ENCODE results near the gene BRSK2. TPM values are rescaled to one million over a fixed set of nuclear protein-coding genes. Genes with fewer than 3 reads are reported as not detected.
"Not testable (repeated sequence)": the region's sequence is repeated elsewhere in the genome, so short reads cannot be mapped to it uniquely, and the experiment has no call there.

BRSK2 gene
- total RNA-seq, 1 experiment from 2014 or later: 32.2 TPM

GRCh38 chr11:1422981-1423380 lies 33.2 kb downstream of the BRSK2 start:
- Histone ChIP-seq H3K9me3 (ENCODE audit: control insufficient read depth, insufficient read depth, low read depth, low read length) (peaks cover 8% of the 10 kb centered on the region), H3K4me3 (ENCODE audit: low read depth in 2 of 2, low read length in 2 of 2) (no peak overlapping the region), H3K4me1 (ENCODE audit: control insufficient read depth, insufficient read depth, low read length) (peaks cover 23% of the 10 kb centered on the region), H3K27me3 (ENCODE audit: control insufficient read depth, insufficient read depth, low read length) (no peaks in the 10 kb centered on the region), H3K36me3 (ENCODE audit: control insufficient read depth, insufficient read depth, low read length) (no peaks in the 10 kb centered on the region), H3K27ac (ENCODE audit: low read length) (no peak overlapping the region)
- CTCF ChIA-PET: interaction anchor here (1.2 kb wide), 1 partner anchor 11 kb away, joined by 4 read pairs; no protein-coding TSS in a partner anchor
- DNase-seq (ENCODE audit: low read depth, low spot score) (no peak), ATAC-seq (peak; percentile 21)
- intact Hi-C loops (cut with micrococcal nuclease; ENCODE audit: unreplicated experiment): no loop called here
- in situ Hi-C loops (cut with HindIII; ENCODE audit: low pct_unique_long_range_greater_than_20kb, low sequenced_read_pairs): no loop called here
- TF ChIP-seq, protein P1, sequence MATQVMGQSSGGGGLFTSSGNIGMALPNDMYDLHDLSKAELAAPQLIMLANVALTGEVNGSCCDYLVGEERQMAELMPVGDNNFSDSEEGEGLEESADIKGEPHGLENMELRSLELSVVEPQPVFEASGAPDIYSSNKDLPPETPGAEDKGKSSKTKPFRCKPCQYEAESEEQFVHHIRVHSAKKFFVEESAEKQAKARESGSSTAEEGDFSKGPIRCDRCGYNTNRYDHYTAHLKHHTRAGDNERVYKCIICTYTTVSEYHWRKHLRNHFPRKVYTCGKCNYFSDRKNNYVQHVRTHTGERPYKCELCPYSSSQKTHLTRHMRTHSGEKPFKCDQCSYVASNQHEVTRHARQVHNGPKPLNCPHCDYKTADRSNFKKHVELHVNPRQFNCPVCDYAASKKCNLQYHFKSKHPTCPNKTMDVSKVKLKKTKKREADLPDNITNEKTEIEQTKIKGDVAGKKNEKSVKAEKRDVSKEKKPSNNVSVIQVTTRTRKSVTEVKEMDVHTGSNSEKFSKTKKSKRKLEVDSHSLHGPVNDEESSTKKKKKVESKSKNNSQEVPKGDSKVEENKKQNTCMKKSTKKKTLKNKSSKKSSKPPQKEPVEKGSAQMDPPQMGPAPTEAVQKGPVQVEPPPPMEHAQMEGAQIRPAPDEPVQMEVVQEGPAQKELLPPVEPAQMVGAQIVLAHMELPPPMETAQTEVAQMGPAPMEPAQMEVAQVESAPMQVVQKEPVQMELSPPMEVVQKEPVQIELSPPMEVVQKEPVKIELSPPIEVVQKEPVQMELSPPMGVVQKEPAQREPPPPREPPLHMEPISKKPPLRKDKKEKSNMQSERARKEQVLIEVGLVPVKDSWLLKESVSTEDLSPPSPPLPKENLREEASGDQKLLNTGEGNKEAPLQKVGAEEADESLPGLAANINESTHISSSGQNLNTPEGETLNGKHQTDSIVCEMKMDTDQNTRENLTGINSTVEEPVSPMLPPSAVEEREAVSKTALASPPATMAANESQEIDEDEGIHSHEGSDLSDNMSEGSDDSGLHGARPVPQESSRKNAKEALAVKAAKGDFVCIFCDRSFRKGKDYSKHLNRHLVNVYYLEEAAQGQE (IDR thresholded peaks at IDR 0.05; ENCODE audit: insufficient read depth in 1 of 2, low read depth in 2 of 2, low read length in 1 of 2): no peak
- no peak for TF ChIP-seq CTCF (IDR thresholded peaks at IDR 0.05)
- TF ChIP-seq POLR2AphosphoS5 (IDR thresholded peaks at IDR 0.05; ENCODE audit: low read depth, low read length): no peak
- no peak for TF ChIP-seq TCF7L2 (IDR thresholded peaks at IDR 0.05; ENCODE audit: low read depth, low read length)
- no peak for TF ChIP-seq SIN3A (IDR thresholded peaks at IDR 0.05; ENCODE audit: borderline replicate concordance, insufficient read depth, low read depth, low read length)
- no TSS peak for BruUV-seq (replicated peaks)
- POLR2A ChIA-PET: no interaction called here

- H3K4me1 ChIP-seq (ENCODE audit: control insufficient read depth, insufficient read depth, low read length): peaks cover 23% of the 10 kb centered on the region
- DNase-seq (ENCODE audit: low read depth, low spot score); H3K36me3 ChIP-seq (ENCODE audit: control insufficient read depth, insufficient read depth, low read length); BruUV-seq (replicated peaks); H3K27ac ChIP-seq (ENCODE audit: low read length); H3K4me3 ChIP-seq (ENCODE audit: low read depth in 2 of 2, low read length in 2 of 2); in situ Hi-C loops (cut with HindIII; ENCODE audit: low pct_unique_long_range_greater_than_20kb, low sequenced_read_pairs); H3K9me3 ChIP-seq (ENCODE audit: control insufficient read depth, insufficient read depth, low read depth, low read length); intact Hi-C loops (cut with micrococcal nuclease; ENCODE audit: unreplicated experiment); H3K27me3 ChIP-seq (ENCODE audit: control insufficient read depth, insufficient read depth, low read length); POLR2A ChIA-PET: not testable (repeated sequence)
- CTCF ChIA-PET: interaction anchor here (0.6 to 1.2 kb wide), 2 partner anchors 10 to 559 kb away, joined by 3 to 4 read pairs; no protein-coding TSS in a partner anchor
- ATAC-seq: peak; percentile 47
Measured at GRCh38 chr11:1423406-1423805, 33.7 kb downstream of the BRSK2 start.

- H3K4me1 ChIP-seq (ENCODE audit: control insufficient read depth, insufficient read depth, low read length): peaks cover 23% of the 10 kb centered on the region
- H3K27ac ChIP-seq (ENCODE audit: low read length): no peak overlapping the region
- ChIA-PET CTCF (no interaction called here), POLR2A (no interaction called here)
- intact Hi-C loops (cut with micrococcal nuclease; ENCODE audit: unreplicated experiment): no loop called here
- no peaks in the 10 kb centered on the region for H3K27me3 ChIP-seq (ENCODE audit: control insufficient read depth, insufficient read depth, low read length)
- no peaks in the 10 kb centered on the region for H3K36me3 ChIP-seq (ENCODE audit: control insufficient read depth, insufficient read depth, low read length)
- ATAC-seq (no peak), DNase-seq (ENCODE audit: low read depth, low spot score) (no peak)
- in situ Hi-C loops (cut with HindIII; ENCODE audit: low pct_unique_long_range_greater_than_20kb, low sequenced_read_pairs): no loop called here
- no TSS peak for BruUV-seq (replicated peaks)
- H3K4me3 ChIP-seq (ENCODE audit: low read depth in 2 of 2, low read length in 2 of 2): no peak overlapping the region
- H3K9me3 ChIP-seq (ENCODE audit: control insufficient read depth, insufficient read depth, low read depth, low read length): no peaks in the 10 kb centered on the region
- TF ChIP-seq POLR2AphosphoS5 (IDR thresholded peaks at IDR 0.05; ENCODE audit: low read depth, low read length) (no peak), TCF7L2 (IDR thresholded peaks at IDR 0.05; ENCODE audit: low read depth, low read length) (no peak), SIN3A (IDR thresholded peaks at IDR 0.05; ENCODE audit: borderline replicate concordance, insufficient read depth, low read depth, low read length) (no peak), CTCF (IDR thresholded peaks at IDR 0.05) (no peak)
- TF ChIP-seq, protein P1 (IDR thresholded peaks at IDR 0.05; ENCODE audit: insufficient read depth in 1 of 2, low read depth in 2 of 2, low read length in 1 of 2): no peak
Measured at GRCh38 chr11:1425006-1425405, 35.3 kb downstream of the BRSK2 start.
